A673 (cell line): Measurements from ENCODE around the gene MYT1. TPM values are rescaled to one million over a fixed set of nuclear protein-coding genes. Genes with fewer than 3 reads are reported as not detected.

ENCODE experiments used
- BruUV-seq: library from RNA; stranded (reverse); fragments of 400-500 nt; replicated peaks from 2 replicates; lab custom pipeline; 2021; lab: Mats Ljungman, UMichigan
- CTCF ChIA-PET: fragments of 300-600 bp; sonication (Branson Sonifier 250); formaldehyde crosslinking; loops from one replicate; lab custom pipeline; 2022; ENCODE audit warnings: antibody characterized with exemption; lab: Charles Lee
- POLR2A ChIA-PET: fragments of 300-600 bp; sonication (Branson Sonifier 250); formaldehyde crosslinking; loops from one replicate; lab custom pipeline; 2022; ENCODE audit warnings: antibody characterized with exemption; ENCODE audit not compliant: low non-redundant PET; lab: Charles Lee
- DNase-seq: peaks from one replicate; pipeline ENCODE4 v3.0.0-alpha.2; 2015; ENCODE audit warnings: low spot score
- H3K27ac ChIP-seq: fragments of 200-600 bp; sonication (generic); 2 replicates; pipeline ENCODE4 v1.5.1; 2016; ENCODE audit warnings: mixed run types, low read depth, mild to moderate bottlenecking, mixed read lengths, antibody characterized with exemption, low read length; ENCODE audit not compliant: poor library complexity, severe bottlenecking
- H3K27me3 ChIP-seq: fragments of 200-600 bp; sonication (generic); replicated peaks from 2 replicates; pipeline ENCODE4 v1.6.1; 2017; ENCODE audit warnings: mixed run types, low read depth, mild to moderate bottlenecking, mixed read lengths, antibody characterized with exemption, low read length; ENCODE audit not compliant: insufficient read depth, poor library complexity
- H3K36me3 ChIP-seq: fragments of 200-600 bp; sonication (generic); 2 replicates; pipeline ENCODE4 v1.6.1; 2016; ENCODE audit warnings: mixed run types, mild to moderate bottlenecking, mixed read lengths, antibody characterized with exemption, low read length; ENCODE audit not compliant: insufficient read depth, poor library complexity, severe bottlenecking
- H3K4me1 ChIP-seq: fragments of 200-600 bp; sonication (generic); 2 replicates; pipeline ENCODE4 v1.6.1; 2017; ENCODE audit warnings: mixed run types, mild to moderate bottlenecking, mixed read lengths, antibody characterized with exemption, low read length; ENCODE audit not compliant: insufficient read depth, poor library complexity, severe bottlenecking
- H3K4me3 ChIP-seq: fragments of 200-600 bp; sonication (generic); 2 replicates; pipeline ENCODE4 v1.5.1; 2016; ENCODE audit warnings: low read depth, mixed run types, mild to moderate bottlenecking, mixed read lengths, low read length; ENCODE audit not compliant: poor library complexity, severe bottlenecking
- H3K9me3 ChIP-seq: fragments of 200-600 bp; sonication (generic); 2 replicates; pipeline ENCODE4 v1.6.1; 2016; ENCODE audit warnings: mixed run types, low read depth, mild to moderate bottlenecking, mixed read lengths, antibody characterized with exemption, low read length; ENCODE audit not compliant: poor library complexity, severe bottlenecking
- CTCF ChIP-seq: fragments of 300-800, 200-600 bp; sonication (generic); conservative IDR thresholded peaks from 2 replicates; pipeline ENCODE4 v1.5.1; 2017; ENCODE audit warnings: low read depth, mild to moderate bottlenecking, antibody characterized with exemption, low read length, moderate library complexity, mixed read lengths
- EZH2 ChIP-seq: fragments of 200-600 bp; sonication (generic); IDR thresholded peaks from 2 replicates; pipeline ENCODE4 v1.6.1; 2017; ENCODE audit warnings: borderline replicate concordance, low read depth, mild to moderate bottlenecking, mixed read lengths, antibody characterized with exemption, low read length; ENCODE audit not compliant: poor library complexity, severe bottlenecking
- intact Hi-C: fragments of 100-400 bp; cut with micrococcal nuclease; formaldehyde crosslinking; loops from one replicate; pipeline ENCODE4 v1.10.0; 2022; ENCODE audit not compliant: unreplicated experiment
- total RNA-seq: library from RNA; stranded (reverse); gene quantifications from 2 replicates; pipeline ENCODE4 v1.2.3, GENCODE V29; 2021

Gene MYT1
- total RNA-seq, 1 experiment from 2014 or later = not detected

- no peak overlapping the region for H3K27ac ChIP-seq
- H3K9me3 ChIP-seq = no peaks in the 10 kb centered on the region
- TF ChIP-seq CTCF (no peak), EZH2 (no peak)
- peaks cover 36% of the 10 kb centered on the region for H3K27me3 ChIP-seq
- DNase-seq = peak; percentile 73
- intact Hi-C loops = no loop called here
- H3K4me1 ChIP-seq = peaks cover 5% of the 10 kb centered on the region
- ChIA-PET CTCF (interaction anchor here (0.6 kb wide), 1 partner anchor 1523 kb away, joined by 4 read pairs; no protein-coding TSS in a partner anchor), POLR2A (no interaction called here)
- H3K36me3 ChIP-seq = no peaks in the 10 kb centered on the region
- no peak overlapping the region for H3K4me3 ChIP-seq
- BruUV-seq = no TSS peak
Measured at GRCh38 chr20:64188682-64189529, 24.7 kb downstream of the MYT1 start.

GRCh38 chr20:64189530-64189966, 25.3 kb downstream of the MYT1 start:
- no peaks in the 10 kb centered on the region for H3K9me3 ChIP-seq
- intact Hi-C loops = no loop called here
- peaks cover 34% of the 10 kb centered on the region for H3K27me3 ChIP-seq
- no peak for TF ChIP-seq CTCF
- TF ChIP-seq EZH2 = no peak
- no peak overlapping the region for H3K27ac ChIP-seq
- DNase-seq = no peak
- peaks cover 5% of the 10 kb centered on the region for H3K4me1 ChIP-seq
- no peaks in the 10 kb centered on the region for H3K36me3 ChIP-seq
- CTCF ChIA-PET = no interaction called here
- no TSS peak for BruUV-seq
- H3K4me3 ChIP-seq = no peak overlapping the region
- POLR2A ChIA-PET = no interaction called here

GRCh38 chr20:64189986-64190385, 25.7 kb downstream of the MYT1 start:
- TF ChIP-seq CTCF (no peak), EZH2 (no peak)
- Histone ChIP-seq H3K9me3 (no peaks in the 10 kb centered on the region), H3K4me1 (peaks cover 5% of the 10 kb centered on the region), H3K36me3 (no peaks in the 10 kb centered on the region), H3K27ac (no peak overlapping the region), H3K4me3 (no peak overlapping the region), H3K27me3 (peaks cover 32% of the 10 kb centered on the region)
- CTCF ChIA-PET = no interaction called here
- BruUV-seq = no TSS peak
- intact Hi-C loops = no loop called here
- no peak for DNase-seq
- POLR2A ChIA-PET = no interaction called here
